SK-N-SH (cell line): Measurements from ENCODE around the gene PKD2L1. TPM values are rescaled to one million over a fixed set of nuclear protein-coding genes. Genes with fewer than 3 reads are reported as not detected.

Source experiments
- CTCF ChIA-PET: fragments of 300-600, 350-600 bp; formaldehyde crosslinking; extraction: SDS; loops from one replicate; lab custom pipeline; 2021; lab: Yijun Ruan, JAX
- POLR2A ChIA-PET: fragments of 350-600 bp; sonication (Branson Sonifier 250); formaldehyde crosslinking; extraction: SDS; loops from one replicate; lab custom pipeline; 2020; ENCODE audit warnings: antibody characterized with exemption, inconsistent platforms; lab: Yijun Ruan, JAX
- DNase-seq: peaks from one replicate; pipeline ENCODE4 v3.0.0; 2012
- H2AFZ ChIP-seq: fragments of 200-600 bp; sonication (generic); 2 replicates; pipeline ENCODE4 v1.8.1; 2016; ENCODE audit warnings: antibody characterized with exemption, mild to moderate bottlenecking, low read depth
- H3F3A ChIP-seq: fragments of 200-600 bp; sonication (generic); replicated peaks from 2 replicates; pipeline ENCODE3; 2016; ENCODE audit warnings: antibody characterized with exemption, mild to moderate bottlenecking; ENCODE audit not compliant: insufficient read depth
- H3K27ac ChIP-seq, 2 experiments: fragments of 200-500 bp in 1 of 2; fragments of 200-600 bp in 1 of 2; sonication (Bioruptor generic) in 1 of 2; sonication (generic), shearing (Covaris generic) in 1 of 2; 2 replicates each; pipeline versions ENCODE4 v1.5.1 to v1.6.1; 2014 to 2016; ENCODE audit warnings: low read depth in 2 of 2, inconsistent platforms in 1 of 2, low read length in 1 of 2, mild to moderate bottlenecking in 1 of 2, mixed read lengths in 1 of 2
- H3K27me3 ChIP-seq: fragments of 200-600 bp; sonication (generic), shearing (Covaris generic); 2 replicates; pipeline ENCODE4 v1.6.1; 2016; ENCODE audit warnings: mixed run types; ENCODE audit not compliant: insufficient read depth
- H3K36me3 ChIP-seq, 2 experiments: fragments of 200-500 bp in 1 of 2; fragments of 200-600 bp in 1 of 2; sonication (Bioruptor generic) in 1 of 2; sonication (generic) in 1 of 2; replicated peaks in 1 of 2; 2 replicates each; pipeline versions ENCODE3 to v1.5.1; 2014 to 2016; ENCODE audit warnings: low read length in 1 of 2, mild to moderate bottlenecking in 1 of 2; ENCODE audit not compliant: insufficient read depth in 2 of 2, control insufficient read depth in 1 of 2
- H3K4me1 ChIP-seq, 2 experiments: fragments of 200-500 bp in 1 of 2; fragments of 200-600 bp in 1 of 2; sonication (Bioruptor generic) in 1 of 2; sonication (generic), shearing (Covaris generic) in 1 of 2; 2 replicates each; pipeline versions ENCODE4 v1.5.1 to v1.6.1; 2014 to 2016; ENCODE audit warnings: low read depth in 1 of 2, low read length in 1 of 2, mixed run types in 1 of 2; ENCODE audit not compliant: insufficient read depth in 2 of 2, control insufficient read depth in 1 of 2
- H3K4me2 ChIP-seq: fragments of 200-600 bp; sonication (generic), shearing (Covaris generic); 2 replicates; pipeline ENCODE4 v1.6.1; 2017; ENCODE audit warnings: mixed run types
- H3K4me3 ChIP-seq, 2 experiments: fragments of 200-500 bp in 1 of 2; fragments of 200-600 bp in 1 of 2; sonication (Bioruptor generic) in 1 of 2; sonication (generic), shearing (Covaris generic) in 1 of 2; 2 replicates each; pipeline versions ENCODE4 v1.5.1 to v1.8.1; 2014 to 2016; ENCODE audit warnings: low read depth in 2 of 2, inconsistent platforms in 1 of 2, low read length in 1 of 2, mild to moderate bottlenecking in 1 of 2, mixed read lengths in 1 of 2, moderate library complexity in 1 of 2
- H3K79me2 ChIP-seq: fragments of 200-600 bp; sonication (generic); 2 replicates; pipeline ENCODE4 v1.8.1; 2017; ENCODE audit warnings: mild to moderate bottlenecking; ENCODE audit not compliant: insufficient read depth
- H3K9ac ChIP-seq: fragments of 200-600 bp; sonication (generic); 2 replicates; pipeline ENCODE4 v1.6.1; 2017; ENCODE audit warnings: mixed run types
- H3K9me2 ChIP-seq: fragments of 200-600 bp; sonication (generic); 2 replicates; pipeline ENCODE4 v1.6.1; 2017; ENCODE audit warnings: mixed run types
- H3K9me3 ChIP-seq: fragments of 200-600 bp; sonication (generic); 2 replicates; pipeline ENCODE4 v1.6.1; 2017; ENCODE audit warnings: mixed run types, mild to moderate bottlenecking, moderate library complexity
- H4K20me1 ChIP-seq: fragments of 200-600 bp; sonication (generic); 2 replicates; pipeline ENCODE4 v1.6.1; 2017; ENCODE audit warnings: mild to moderate bottlenecking, mixed run types; ENCODE audit not compliant: insufficient read depth
- CTCF ChIP-seq: fragments of 200-600 bp; sonication (generic); IDR thresholded peaks from 2 replicates; pipeline ENCODE4 v1.6.1; 2017; ENCODE audit warnings: antibody characterized with exemption, mild to moderate bottlenecking, moderate library complexity
- ELF1 ChIP-seq: IDR thresholded peaks from 2 replicates; pipeline ENCODE4 v1.4.0; 2012
- EP300 ChIP-seq, 2 experiments: IDR thresholded peaks; 2 replicates each; pipeline versions ENCODE4 v1.4.0 to v1.6.1; 2012; ENCODE audit warnings: borderline replicate concordance in 1 of 2, low read depth in 1 of 2, low read length in 1 of 2
- GABPA ChIP-seq: IDR thresholded peaks from 2 replicates; pipeline ENCODE4 v1.4.0; 2012; ENCODE audit warnings: low read depth, mild to moderate bottlenecking
- GATA2 ChIP-seq: sonication (generic); formaldehyde crosslinking; IDR thresholded peaks from 2 replicates; pipeline ENCODE4 v1.5.0; 2020; ENCODE audit warnings: mild to moderate bottlenecking, missing genetic modification reagents
- IRF3 ChIP-seq: fragments of 150-350 bp; IDR thresholded peaks from 2 replicates; pipeline ENCODE4 v1.6.1; 2016; ENCODE audit warnings: mild to moderate bottlenecking, low read depth, low read length
- MAX ChIP-seq: IDR thresholded peaks from 2 replicates; pipeline ENCODE4 v1.4.0; 2012; ENCODE audit warnings: low read depth
- NFIC ChIP-seq: IDR thresholded peaks from 2 replicates; pipeline ENCODE4 v1.4.0; 2012; ENCODE audit warnings: borderline replicate concordance
- REST ChIP-seq: IDR thresholded peaks from 2 replicates; pipeline ENCODE4 v1.6.1; 2012; ENCODE audit warnings: mild to moderate bottlenecking, low read depth, low read length, moderate library complexity
- SIN3A ChIP-seq: IDR thresholded peaks from 2 replicates; pipeline ENCODE4 v1.6.1; 2012; ENCODE audit warnings: low read depth, mild to moderate bottlenecking, low read length, moderate library complexity, borderline replicate concordance
- SMC3 ChIP-seq: IDR thresholded peaks from 2 replicates; pipeline ENCODE4 v1.6.1; 2012; ENCODE audit warnings: low read depth, low read length, improper control_type of control experiment
- TAF1 ChIP-seq: IDR thresholded peaks from 2 replicates; pipeline ENCODE4 v1.6.1; 2012; ENCODE audit warnings: low read depth, mild to moderate bottlenecking, low read length, moderate library complexity, borderline replicate concordance
- TCF12 ChIP-seq: IDR thresholded peaks from 2 replicates; pipeline ENCODE4 v1.4.0; 2012
- USF1 ChIP-seq: IDR thresholded peaks from 2 replicates; pipeline ENCODE4 v1.4.0; 2012; ENCODE audit warnings: low read depth, borderline replicate concordance
- USF2 ChIP-seq: fragments of 150-350 bp; IDR thresholded peaks from 2 replicates; pipeline ENCODE4 v1.6.1; 2017; ENCODE audit warnings: antibody characterized with exemption, low read length, low read depth, borderline replicate concordance
- WGBS: methylation state at CpG from one replicate; pipeline ENCODE4 v1.1.6; 2017; ENCODE audit warnings: low lambda C conversion rate; 5-methylcytosine and 5-hydroxymethylcytosine counted together
- polyA plus RNA-seq, 3 experiments: library from polyadenylated mRNA; depleted of rRNA; stranded (reverse); fragments of >200 nt; gene quantifications; 2 replicates each; pipeline ENCODE4 v1.2.3, GENCODE V29; 2012

The PKD2L1 gene
- polyA plus RNA-seq, 1 of the 3 experiments (the other 2 are of a cell fraction): not detected

- no peaks in the 10 kb centered on the region for H3K9me3 ChIP-seq
- H3K4me1 ChIP-seq: no peaks in the 10 kb centered on the region
- WGBS: 60% methylated on average over 3 of the region's 3 CpGs
- no peaks in the 10 kb centered on the region for H3K36me3 ChIP-seq
- POLR2A ChIA-PET: no interaction called here
- no peaks in the 10 kb centered on the region for H3K9me2 ChIP-seq
- DNase-seq: no peak
- no peak overlapping the region for H2AFZ ChIP-seq
- H3K4me2 ChIP-seq: no peak overlapping the region
- TF ChIP-seq MAX: no peak
- no peak for TF ChIP-seq NFIC
- no peak for TF ChIP-seq IRF3
- TF ChIP-seq ELF1: no peak
- H3F3A ChIP-seq: no peaks in the 10 kb centered on the region
- CTCF ChIA-PET: interaction anchor here (0.8 to 4.0 kb wide), 17 partner anchors 17 to 214 kb away, joined by 3 to 36 read pairs (median 4); partner anchors contain the start of gene PKD2L1
- H4K20me1 ChIP-seq: no peaks in the 10 kb centered on the region
- H3K79me2 ChIP-seq: no peaks in the 10 kb centered on the region
- no peak overlapping the region for H3K4me3 ChIP-seq
- H3K9ac ChIP-seq: no peak overlapping the region
- peaks cover 31% of the 10 kb centered on the region for H3K27me3 ChIP-seq
- no peak overlapping the region for H3K27ac ChIP-seq
Observed at GRCh38 chr10:100304414-100304813, 25.6 kb downstream of the PKD2L1 start.

GRCh38 chr10:100303724-100304319, 26.2 kb downstream of the PKD2L1 start:
- H3K4me1 ChIP-seq: no peaks in the 10 kb centered on the region
- H3K27ac ChIP-seq: no peak overlapping the region
- H3K27me3 ChIP-seq: peaks cover 31% of the 10 kb centered on the region
- H3K36me3 ChIP-seq: no peaks in the 10 kb centered on the region
- no peaks in the 10 kb centered on the region for H3K9me2 ChIP-seq
- WGBS: 9% methylated on average over 7 of the region's 7 CpGs
- H3K4me3 ChIP-seq: no peak overlapping the region; a peak in 1 of 4 replicates
- H4K20me1 ChIP-seq: no peaks in the 10 kb centered on the region
- no peaks in the 10 kb centered on the region for H3F3A ChIP-seq
- no peak overlapping the region for H3K9ac ChIP-seq
- H3K4me2 ChIP-seq: no peak overlapping the region
- ChIA-PET POLR2A (no interaction called here), CTCF (interaction anchor here (0.6 to 4.0 kb wide), 34 partner anchors 8 to 217 kb away, joined by 3 to 36 read pairs (median 4); partner anchors contain the start of gene PKD2L1)
- H3K9me3 ChIP-seq: no peaks in the 10 kb centered on the region
- H3K79me2 ChIP-seq: no peaks in the 10 kb centered on the region
- H2AFZ ChIP-seq: no peak overlapping the region
- DNase-seq: peak; percentile 57
- TF ChIP-seq TCF12 (no peak), USF2 (no peak), MAX (no peak), ELF1 (no peak), TAF1 (no peak), USF1 (no peak), SMC3 (peak; percentile 52), REST (no peak), EP300 (IDR thresholded peaks at IDR 0.05; ENCODE audit: borderline replicate concordance in 1 of 2, low read depth in 1 of 2, low read length in 1 of 2) (no peak), IRF3 (no peak), SIN3A (no peak), CTCF (peak; percentile 70), GATA2 (CRISPR knock-in tag) (no peak), GABPA (no peak)
